T47D (cell line): ENCODE data around the gene CCDC102A.
A peak's percentile ranks its signal among the peaks of the same experiment; 100 is the strongest.

Experiments
- DNase-seq, 2 experiments: peaks; one replicate each; pipeline versions ENCODE4 v3.0.0 to v3.0.0-alpha.2; 2011 to 2012; ENCODE audit warnings: low read depth in 1 of 2, low spot score in 1 of 2
- JUND ChIP-seq: IDR thresholded peaks from 2 replicates; pipeline ENCODE4 v1.6.1; 2012; ENCODE audit warnings: low read depth
- in situ Hi-C: cut with HindIII; loops from 2 replicates; pipeline ENCODE4 v1.10.0; 2016; ENCODE audit warnings: low sequenced_read_pairs, low pct_unique_long_range_greater_than_20kb

Gene CCDC102A

GRCh38 chr16:57536306-57537193 is at the start of gene CCDC102A:
Gene CCDC102A, minus strand, starts transcription at chr16:57536571. Its CDS starts 7,394 bp downstream, at chr16:57529177.
- in situ Hi-C loops = no loop called here
- peak in 1 of 2 experiments; percentile 10 for DNase-seq
- no peak for TF ChIP-seq JUND

GRCh38 chr16:57585051-57585687 is 48.8 kb upstream of the CCDC102A start:
- no peak for TF ChIP-seq JUND
- in situ Hi-C loops = no loop called here
- no peak for DNase-seq

- in situ Hi-C loops = no loop called here
- no peak for DNase-seq
Observed at GRCh38 chr16:57579361-57579665, 42.9 kb upstream of the CCDC102A start.

GRCh38 chr16:57578521-57579360 is 42.4 kb upstream of the CCDC102A start:
- DNase-seq = no peak
- in situ Hi-C loops = no loop called here
- TF ChIP-seq JUND = no peak

More at GRCh38 chr16:57579361-57579665, 42.9 kb upstream of the CCDC102A start:
- no peak for TF ChIP-seq JUND

- in situ Hi-C loops = no loop called here
- no peak for DNase-seq
- TF ChIP-seq JUND = no peak
Observed at GRCh38 chr16:57577691-57578224, 41.4 kb upstream of the CCDC102A start.

- no peak for TF ChIP-seq JUND
- no peak for DNase-seq
- in situ Hi-C loops = no loop called here
Observed at GRCh38 chr16:57577214-57577613, 40.8 kb upstream of the CCDC102A start.

GRCh38 chr16:57576429-57576870 is 40.1 kb upstream of the CCDC102A start:
- DNase-seq = peak; percentile 64 to 74
- in situ Hi-C loops = no loop called here
- no peak for TF ChIP-seq JUND

GRCh38 chr16:57575468-57576277 is 39.3 kb upstream of the CCDC102A start:
- no peak for DNase-seq
- no peak for TF ChIP-seq JUND
- in situ Hi-C loops = no loop called here

GRCh38 chr16:57574646-57575467 is 38.5 kb upstream of the CCDC102A start:
- in situ Hi-C loops = no loop called here
- no peak for DNase-seq
- no peak for TF ChIP-seq JUND

- no peak for DNase-seq
- no peak for TF ChIP-seq JUND
- in situ Hi-C loops = no loop called here
Observed at GRCh38 chr16:57574086-57574485, 37.7 kb upstream of the CCDC102A start.

GRCh38 chr16:57572978-57573728 is 36.8 kb upstream of the CCDC102A start:
- DNase-seq = no peak
- no peak for TF ChIP-seq JUND
- in situ Hi-C loops = no loop called here
